Stomach (tissue), 4 donors: ENCODE data around the gene OGG1.

Experiments used
- CTCF ChIP-seq, 7 experiments: fragments of 450-650 bp in 4 of 7; fragments of 200-600 bp in 3 of 7; sonication (generic) in 3 of 7; IDR thresholded peaks; one replicate each; pipeline ENCODE4 v1.5.1; 2016 to 2019; ENCODE audit warnings: antibody characterized with exemption in 7 of 7, control low read depth in 2 of 7, mild to moderate bottlenecking in 1 of 7
- EP300 ChIP-seq: sonication (generic); formaldehyde crosslinking; IDR thresholded peaks from one replicate; pipeline ENCODE4 v1.6.1; 2017; ENCODE audit warnings: antibody characterized with exemption
- POLR2A ChIP-seq, 4 donors: fragments of 450-650 bp; IDR thresholded peaks; one replicate each; pipeline ENCODE4 v1.6.1; 2016; ENCODE audit warnings: antibody characterized with exemption in 4 of 4, control low read depth in 2 of 4, mild to moderate bottlenecking in 1 of 4, moderate library complexity in 1 of 4
- POLR2AphosphoS5 ChIP-seq, 3 donors: sonication (generic); formaldehyde crosslinking; IDR thresholded peaks; one replicate each; pipeline ENCODE4 v1.6.1; 2016; ENCODE audit warnings: antibody characterized with exemption in 3 of 3

GRCh38 chr3:9770276-9770812, 20.6 kb downstream of the OGG1 start:
- TF ChIP-seq CTCF (IDR thresholded peaks at IDR 0.05), result no peak
- TF ChIP-seq EP300, result no peak
- TF ChIP-seq POLR2AphosphoS5 (IDR thresholded peaks at IDR 0.05), result peak in 2 of 3 donors; percentile 25 to 46
- TF ChIP-seq POLR2A (IDR thresholded peaks at IDR 0.05), result no peak
